HG02571 (cell line): ENCODE measurements around the gene COL23A1.

Source experiments
- ATAC-seq: cut with Tn5 transposase; IDR thresholded peaks from one replicate; pipeline ENCODE4 v1.9.1; 2021; ENCODE audit warnings: mild to moderate bottlenecking, moderate library complexity; ENCODE audit not compliant: unreplicated experiment

Gene COL23A1

DNA sequence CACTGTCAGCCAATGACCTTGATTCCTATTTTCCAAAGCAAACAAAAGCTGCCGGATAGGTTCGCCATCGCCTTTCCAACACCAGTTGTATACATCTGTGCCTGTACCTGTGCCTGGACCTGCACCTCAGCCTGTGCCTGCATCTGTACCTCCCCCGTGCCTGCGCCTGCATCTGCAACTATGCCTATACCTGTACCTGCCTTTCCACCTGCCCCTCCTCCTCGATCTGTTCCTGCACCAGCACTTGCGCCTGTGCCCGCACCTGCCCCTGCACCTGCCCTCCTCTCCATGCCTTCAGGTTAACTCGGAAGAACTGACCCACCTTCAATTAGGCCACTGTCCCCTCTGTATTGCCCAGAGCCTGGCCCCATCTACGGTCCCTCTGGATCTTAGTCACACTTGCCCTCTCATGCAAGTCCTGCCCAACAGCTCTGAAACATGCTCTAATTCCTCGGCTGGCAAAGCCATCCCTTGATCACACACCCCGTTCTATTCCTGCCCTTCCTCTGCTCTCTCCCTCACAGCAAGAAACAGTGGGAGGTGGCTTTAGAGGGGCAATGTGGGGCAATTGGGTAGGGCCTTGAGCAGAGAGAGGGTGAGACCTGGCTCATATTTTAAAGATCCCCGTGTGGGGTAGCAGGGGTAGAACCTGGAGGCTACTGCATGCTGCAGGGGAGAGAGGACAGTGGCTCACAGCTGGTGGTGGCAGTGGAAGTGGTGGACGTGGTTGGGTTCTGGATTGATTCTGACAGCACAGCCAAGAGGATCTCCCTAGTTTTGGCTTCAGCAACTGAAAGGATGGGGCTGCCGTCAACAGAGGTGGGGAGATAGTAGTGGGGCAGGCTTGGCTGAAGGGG, 298.0 kb downstream of the COL23A1 start:
- ATAC-seq: no peak

DNA sequence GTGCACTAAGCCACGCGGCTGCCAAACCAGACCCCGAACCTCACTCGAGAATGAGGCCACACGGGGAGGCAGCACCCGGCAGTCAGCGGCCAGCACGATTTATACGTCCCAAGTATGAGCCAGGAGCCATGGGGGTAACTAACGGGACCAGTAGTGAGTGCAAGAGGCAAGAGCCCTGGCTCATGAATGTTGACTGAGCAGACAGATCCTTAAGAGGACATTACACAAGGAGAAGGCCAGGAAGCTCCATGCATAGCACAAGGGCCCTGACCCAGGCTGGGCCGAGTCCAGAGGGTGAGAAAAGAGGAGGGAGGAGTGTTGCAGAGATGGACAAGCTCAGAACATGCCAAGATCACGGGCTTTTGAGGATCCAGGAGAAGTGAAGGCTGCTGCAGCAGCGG, 299.0 kb downstream of the COL23A1 start:
- ATAC-seq: no peak

GRCh38 chr5:178290376-178290775, 299.8 kb downstream of the COL23A1 start:
- ATAC-seq: no peak

- no peak for ATAC-seq
These were observed 300.8 kb downstream of the COL23A1 start for GRCh38 chr5:178289438-178289837.

DNA sequence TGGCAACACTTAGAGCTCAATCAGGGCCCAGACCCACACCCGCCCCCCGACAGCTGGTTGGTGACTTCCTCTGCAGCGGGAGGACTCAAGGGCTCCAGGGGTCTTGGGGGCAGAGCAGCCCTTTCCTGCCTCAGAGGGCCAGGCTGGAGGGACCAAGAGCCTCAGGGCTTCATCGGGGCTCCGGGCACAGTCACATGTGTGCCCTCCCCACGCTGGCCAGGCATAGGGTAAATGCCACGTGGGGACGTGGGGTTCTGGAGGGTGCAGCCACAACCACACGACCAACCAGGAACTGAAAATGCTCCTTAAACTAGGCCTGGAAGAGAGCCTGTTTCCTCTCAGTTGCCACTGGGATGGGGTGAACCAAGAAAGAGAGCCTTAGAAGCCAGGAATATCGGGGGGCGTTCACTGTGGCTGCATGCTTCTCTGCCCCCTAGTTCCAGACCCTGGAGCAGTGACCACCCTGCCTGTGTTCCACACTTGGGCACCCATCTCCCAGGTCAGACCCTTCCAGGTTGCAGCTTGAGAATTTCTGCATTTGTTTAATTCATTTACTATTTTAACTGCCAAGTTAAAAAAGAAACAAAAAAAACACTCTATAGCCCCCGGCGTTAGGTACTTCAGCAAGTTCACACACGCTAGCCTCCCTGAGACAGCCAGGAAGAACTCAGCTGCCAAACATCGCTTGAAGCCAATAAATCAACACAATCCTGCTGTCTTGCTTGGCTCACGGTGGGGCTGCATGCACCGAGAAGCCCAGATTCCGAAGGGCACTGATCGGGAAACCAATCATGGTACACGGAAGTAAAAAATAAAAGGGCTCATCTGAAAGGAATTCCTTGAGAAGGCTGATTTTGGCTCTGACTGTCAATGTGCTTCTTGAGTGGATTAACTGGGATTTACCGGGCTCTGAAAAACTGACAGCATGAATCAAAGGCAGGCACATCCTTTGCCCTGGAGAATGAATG, 301.5 kb downstream of the COL23A1 start:
- ATAC-seq: no peak

GRCh38 chr5:178287791-178288105, 302.4 kb downstream of the COL23A1 start:
- ATAC-seq: no peak

GRCh38 chr5:178287091-178287790, 303.0 kb downstream of the COL23A1 start:
- ATAC-seq: no peak

DNA sequence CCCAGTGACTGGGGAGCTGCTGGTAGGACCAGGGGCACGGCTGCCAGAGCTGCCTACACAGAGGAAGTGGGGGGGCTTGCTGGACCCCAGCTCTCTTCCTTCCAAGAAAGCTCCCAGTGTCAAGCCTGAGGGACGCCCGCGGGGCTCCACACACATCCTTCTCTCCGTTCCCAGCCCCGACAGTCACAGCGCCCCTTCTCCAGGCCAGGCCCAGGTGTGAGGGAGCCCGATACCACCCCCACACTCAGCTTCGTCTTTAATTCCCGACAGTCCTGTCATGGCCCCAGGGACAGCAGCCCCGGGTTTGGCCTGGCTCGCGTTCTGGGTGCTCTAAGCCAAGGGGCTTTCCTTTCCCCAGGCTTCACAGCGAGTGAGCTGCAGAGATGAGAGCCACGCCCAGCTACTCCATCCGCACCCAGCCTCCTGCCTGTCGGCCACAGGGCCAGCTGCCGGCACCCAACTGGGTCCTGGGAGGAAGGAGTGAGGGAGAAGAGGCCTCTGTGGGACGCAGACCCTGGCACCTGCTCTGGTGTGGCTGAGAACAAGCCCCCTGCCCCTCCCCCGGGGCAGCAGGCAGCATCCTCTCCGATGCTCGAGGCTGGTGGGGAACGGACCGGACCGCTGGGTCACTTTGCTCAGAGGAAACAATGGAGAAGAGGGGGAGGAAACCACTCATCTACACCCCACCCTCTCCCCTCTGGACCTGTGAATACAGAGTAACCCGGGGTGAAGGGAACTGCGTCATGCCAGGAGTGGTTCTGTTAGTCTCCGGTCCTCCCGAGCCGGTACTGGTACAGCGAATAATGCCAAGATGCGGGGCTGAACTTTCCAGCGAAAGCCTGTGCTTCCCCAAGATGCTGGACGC, 303.7 kb downstream of the COL23A1 start:
- no peak for ATAC-seq

DNA sequence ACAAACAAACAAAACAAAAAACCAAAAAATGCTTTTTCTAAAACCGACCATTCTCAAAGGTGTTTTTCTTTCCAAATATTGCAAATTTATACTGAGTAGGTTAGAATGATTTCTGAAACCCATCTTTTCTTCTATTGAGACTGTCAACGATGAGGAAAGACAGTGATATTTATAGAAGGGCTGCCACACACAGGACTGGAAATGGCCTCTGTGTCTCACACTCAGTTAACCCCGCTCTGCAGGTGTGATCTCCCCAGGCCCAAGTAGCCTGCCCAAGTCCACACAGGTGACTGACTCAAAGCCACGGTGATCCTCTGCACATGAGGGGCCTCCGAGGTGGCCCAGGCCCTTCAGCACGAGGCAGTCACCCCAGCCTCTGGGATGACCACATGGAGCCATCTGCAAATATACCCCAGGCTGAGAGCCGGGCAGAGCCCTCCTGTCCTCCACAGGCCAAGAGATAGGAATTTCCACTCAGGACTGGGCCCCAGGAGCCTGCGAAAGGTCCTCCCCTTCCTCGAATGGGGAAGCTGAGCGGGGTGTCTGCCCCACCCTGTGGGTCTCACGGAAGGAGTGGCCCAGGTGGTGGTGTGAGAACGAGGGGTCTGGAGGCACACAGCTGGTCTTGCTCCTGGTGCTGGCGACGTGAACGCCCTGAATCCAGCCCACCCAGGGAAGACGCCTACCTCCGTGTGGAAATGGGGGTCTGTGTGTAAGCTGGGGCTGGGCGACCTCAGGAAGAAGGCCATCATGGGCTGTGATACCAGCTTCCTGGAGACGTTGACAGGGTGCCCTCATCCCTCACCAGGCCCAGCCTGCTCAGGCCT, 304.6 kb downstream of the COL23A1 start:
- ATAC-seq: no peak

- ATAC-seq: no peak
These were observed 305.2 kb downstream of the COL23A1 start for GRCh38 chr5:178284996-178285395.

DNA sequence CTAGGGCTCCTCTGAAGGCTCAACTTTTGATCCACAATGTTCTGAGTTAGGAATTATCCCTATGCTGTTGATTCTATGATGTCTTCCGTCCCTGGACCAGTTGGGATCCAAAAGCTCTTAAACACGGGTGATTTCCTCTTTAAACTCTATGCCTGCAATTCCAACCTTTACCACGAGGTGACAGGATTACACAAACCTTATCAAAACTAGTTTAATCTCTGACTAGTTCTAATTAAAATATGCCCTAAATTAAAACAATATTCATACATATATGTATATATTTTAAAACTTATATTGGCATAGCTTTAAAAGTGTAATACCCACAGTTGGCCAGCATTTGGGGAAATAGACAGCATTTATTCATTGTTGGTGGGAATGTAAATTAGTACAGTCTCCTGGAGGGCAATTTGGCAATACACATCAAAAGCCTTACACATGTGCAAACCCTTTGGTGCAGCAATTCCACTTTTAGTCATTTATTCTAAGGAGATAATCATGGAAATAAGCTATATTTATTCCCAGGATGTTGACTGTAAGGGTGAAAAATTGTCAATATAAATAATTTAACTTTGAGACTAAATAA, 306.0 kb downstream of the COL23A1 start:
- ATAC-seq: no peak

- no peak for ATAC-seq
These were observed 306.7 kb downstream of the COL23A1 start for GRCh38 chr5:178283520-178283919.

- ATAC-seq: no peak
These were observed 307.8 kb downstream of the COL23A1 start for GRCh38 chr5:178282391-178282790.

GRCh38 chr5:178281331-178281730, 308.9 kb downstream of the COL23A1 start:
- no peak for ATAC-seq

DNA sequence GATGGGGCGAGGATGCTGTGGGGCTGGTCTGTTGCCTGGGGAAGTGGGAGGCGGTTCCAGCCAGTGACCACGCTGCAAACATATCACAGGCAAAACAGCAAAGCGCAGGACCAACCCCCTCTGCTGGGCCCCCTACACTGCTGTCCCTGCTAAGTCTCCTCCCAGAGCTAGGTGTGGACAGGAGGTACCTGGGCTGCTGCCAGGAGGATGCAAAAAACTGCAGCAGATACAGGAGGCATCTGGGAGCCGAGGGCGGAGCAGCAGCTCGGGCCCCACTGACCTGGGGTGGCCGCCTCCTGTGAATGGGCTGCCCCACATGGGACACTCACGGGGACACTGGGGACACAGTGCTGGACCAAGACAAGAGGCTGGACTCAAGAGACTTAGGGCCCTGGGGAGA, 309.6 kb downstream of the COL23A1 start:
- ATAC-seq: no peak

DNA sequence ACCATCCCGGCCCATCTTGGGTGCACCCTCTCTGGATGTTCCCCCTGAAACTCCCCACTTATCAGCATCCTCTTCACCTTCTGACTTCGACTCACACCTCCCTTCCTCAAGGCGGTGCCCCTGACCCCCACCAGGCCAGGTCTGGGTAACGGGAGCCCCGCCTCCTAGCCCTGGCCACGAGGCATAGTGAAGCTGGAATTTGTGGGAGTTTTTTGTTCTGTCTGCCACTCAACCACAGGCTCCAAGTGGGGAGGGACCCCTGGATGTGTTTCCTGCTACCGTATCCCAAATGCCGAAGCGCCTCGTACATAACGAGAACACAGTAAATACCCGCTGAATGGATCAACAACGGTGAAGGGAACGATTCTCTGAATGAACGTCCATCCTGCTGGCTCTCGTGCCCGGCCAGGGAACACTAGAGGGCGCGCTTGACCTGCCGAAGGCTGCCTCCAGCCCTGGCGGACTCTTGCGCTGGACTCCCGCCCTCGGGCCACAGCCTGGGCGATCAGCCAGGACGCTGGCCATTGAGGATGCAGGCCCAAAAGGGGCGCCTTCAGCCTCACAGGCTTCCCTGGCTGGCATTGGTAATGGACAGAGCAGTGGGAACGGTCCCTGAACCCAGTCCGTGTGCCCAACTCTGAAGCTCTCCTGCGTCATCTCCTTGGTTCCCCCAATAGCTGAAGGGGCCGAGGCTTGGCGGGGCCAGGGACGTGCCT, 310.3 kb downstream of the COL23A1 start:
- ATAC-seq: no peak

DNA sequence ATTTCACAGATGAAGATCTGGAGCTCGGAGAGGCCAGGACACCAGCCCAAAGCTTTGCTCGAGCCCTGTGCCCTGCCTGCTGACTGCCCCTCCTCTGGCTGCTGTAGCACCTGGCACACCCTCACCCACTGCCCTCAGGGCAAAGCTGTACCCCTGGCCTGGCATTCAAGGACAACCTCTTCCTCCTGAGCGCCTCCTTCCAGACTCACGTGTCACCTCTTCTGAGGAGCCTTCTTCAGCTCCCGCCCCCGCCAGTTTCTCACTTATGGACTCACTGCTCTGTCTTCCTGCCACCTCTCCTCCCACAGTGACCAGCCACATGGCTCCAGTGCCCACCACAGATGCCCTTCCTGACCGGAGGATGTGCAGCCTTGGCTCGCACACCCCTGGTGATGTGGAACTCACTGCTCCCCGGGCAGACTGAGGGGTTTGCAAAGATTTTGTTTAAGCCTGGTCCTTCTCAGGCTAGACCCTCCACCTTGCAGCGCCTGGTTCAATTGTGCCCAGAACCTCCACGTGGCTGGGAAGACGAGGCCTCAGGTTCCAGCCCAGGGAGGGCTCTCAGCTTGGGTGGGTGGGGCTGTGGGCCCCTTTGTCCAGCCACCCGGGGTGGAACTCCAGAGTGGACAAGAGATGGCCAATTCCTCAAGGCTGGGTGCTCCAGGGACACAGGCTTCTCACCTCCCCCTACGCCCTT, 311.0 kb downstream of the COL23A1 start:
- no peak for ATAC-seq
